GM19324 (cell line): ENCODE results near the gene ELMO1.

Source experiments
- ATAC-seq: cut with Tn5 transposase; IDR thresholded peaks from one replicate; pipeline ENCODE4 v1.9.1; 2021; ENCODE audit warnings: mild to moderate bottlenecking, moderate library complexity; ENCODE audit not compliant: unreplicated experiment, low FRiP score

ELMO1 gene

DNA sequence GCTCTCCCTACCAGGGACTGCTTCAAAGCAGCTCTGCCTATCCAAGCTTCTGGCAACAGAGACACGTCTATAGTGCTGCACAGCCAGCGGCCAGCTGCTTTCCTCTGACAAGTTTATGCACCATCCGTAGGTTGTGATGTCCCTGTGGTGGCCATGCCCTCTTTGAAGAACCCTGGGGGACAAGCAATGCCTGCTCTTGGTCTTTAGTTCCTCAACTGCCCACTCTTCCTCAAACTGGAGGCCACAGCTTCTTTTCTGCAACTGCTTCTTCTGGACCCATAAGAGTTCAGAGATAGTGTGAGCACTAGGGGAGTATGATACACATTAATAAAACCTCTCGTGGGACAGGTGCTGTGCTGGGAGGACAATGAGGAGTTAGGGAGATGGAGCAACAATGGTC, 164.9 kb downstream of the ELMO1 start:
- ATAC-seq: no peak

DNA sequence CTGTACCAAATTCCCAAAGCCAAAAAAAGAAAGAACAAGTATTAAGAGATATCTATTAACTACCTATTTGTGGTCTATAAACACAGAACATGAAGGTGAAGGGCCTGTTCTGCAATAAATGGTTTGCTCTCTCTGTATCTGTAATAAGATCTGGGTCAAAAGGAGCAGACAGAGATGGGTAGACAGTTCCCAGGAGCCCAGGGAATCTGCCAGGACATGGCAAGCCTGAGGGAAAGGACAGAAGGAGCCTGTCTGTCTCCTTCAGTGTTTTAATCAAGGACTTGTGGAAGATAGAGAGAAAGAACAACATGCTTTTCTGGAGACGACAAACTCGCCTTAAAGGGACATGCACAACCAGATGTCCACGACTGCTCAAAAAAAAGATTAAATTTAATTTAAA, 165.7 kb downstream of the ELMO1 start:
- ATAC-seq: no peak

DNA sequence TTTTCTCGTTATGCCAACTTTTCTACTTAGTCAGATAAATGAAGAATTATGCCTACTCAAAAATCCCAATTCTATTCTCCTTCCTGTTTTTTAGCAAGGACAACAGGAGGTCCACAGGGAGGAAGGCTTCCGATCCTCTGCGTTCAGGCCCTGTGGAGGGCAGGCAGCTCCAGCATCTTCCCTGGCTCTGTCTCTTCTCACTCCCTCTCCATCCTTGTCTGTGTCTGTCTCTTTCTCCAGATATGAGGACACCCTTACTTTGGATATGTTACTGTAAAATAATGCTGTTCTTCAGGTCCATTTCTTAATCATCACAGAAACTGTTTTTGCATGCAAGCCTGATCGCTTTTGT, 166.6 kb downstream of the ELMO1 start:
- no peak for ATAC-seq

DNA sequence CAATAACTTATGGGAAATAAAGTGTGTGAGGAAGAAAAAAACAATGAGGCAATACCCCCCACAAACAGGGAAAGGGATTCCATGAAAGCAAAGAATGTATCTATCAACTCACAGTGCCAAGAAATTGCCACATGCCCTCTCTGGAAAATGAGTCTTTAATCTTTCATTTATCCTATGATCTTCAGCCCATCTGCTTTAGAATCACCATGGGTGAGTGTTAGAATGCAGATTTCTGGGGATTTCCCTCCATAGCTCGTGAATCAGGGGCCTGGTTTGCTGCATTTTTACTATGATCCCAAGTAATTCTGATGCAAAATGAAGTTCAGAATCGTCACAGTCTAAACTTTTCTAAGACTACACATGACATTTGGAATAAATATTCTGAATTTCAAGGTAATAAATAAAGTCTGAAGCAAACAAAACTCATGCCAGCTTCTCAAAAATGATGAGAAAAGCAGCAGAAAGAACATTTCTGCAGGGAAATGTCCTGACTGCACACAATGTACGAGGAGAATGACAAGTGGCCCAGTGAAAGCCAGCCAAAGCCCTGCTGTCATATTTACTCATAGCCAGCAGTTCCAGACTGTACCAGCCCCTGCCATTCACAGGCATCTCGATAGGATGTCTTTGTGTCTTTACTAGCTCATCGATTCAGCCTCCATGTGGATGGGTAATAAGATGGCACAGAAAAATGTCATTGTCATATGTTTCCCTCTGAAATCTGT, 167.1 kb downstream of the ELMO1 start:
- no peak for ATAC-seq

DNA sequence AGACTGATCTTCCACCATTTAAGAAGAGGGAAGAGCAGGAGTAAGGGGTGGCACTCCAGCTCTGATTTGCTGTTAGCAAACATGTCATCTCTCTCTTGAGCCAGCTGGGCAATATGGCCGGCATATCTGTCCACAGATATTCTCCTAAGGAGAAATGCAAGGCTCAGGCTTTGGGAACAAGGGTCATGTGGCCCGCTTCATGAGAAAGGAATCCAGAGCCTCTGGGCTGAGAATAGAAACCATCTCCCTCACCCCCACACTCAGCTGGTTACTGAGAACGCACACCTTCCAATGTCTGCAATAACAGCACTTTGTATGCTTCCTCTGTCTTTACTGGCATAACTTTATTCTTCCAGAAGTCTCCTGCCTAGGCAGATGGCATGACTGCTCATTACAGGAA, 171.2 kb downstream of the ELMO1 start:
- ATAC-seq: no peak

DNA sequence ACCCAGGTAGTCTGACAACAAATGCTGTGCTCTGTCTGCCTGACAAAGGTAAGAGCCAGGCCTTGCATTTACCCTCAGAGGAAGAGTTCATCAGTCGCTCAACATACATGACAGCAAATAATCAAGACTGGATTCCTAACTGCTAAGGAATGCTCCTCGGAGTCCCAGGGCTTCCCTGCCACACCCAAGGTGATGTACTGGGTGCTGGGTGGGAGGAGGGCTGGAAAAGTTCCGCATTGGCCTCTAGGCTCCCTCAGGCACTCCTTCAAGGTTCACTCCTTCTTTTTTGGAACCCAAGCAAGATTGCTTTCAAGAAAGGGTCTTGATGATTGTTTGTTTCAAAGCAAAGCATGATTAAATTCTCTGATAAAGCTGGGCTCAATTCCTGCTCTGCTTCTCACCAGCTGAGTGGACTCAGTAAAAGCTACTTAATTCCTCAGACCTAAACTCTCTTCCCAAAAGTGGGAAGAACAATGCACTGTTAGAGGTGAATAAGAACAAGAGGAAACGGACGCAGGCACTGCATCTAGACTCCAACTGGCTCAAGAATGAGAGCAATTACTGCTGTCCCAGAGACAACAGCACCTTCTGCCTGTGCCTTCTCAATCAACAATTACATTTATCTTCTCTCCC, 173.5 kb downstream of the ELMO1 start:
- no peak for ATAC-seq

DNA sequence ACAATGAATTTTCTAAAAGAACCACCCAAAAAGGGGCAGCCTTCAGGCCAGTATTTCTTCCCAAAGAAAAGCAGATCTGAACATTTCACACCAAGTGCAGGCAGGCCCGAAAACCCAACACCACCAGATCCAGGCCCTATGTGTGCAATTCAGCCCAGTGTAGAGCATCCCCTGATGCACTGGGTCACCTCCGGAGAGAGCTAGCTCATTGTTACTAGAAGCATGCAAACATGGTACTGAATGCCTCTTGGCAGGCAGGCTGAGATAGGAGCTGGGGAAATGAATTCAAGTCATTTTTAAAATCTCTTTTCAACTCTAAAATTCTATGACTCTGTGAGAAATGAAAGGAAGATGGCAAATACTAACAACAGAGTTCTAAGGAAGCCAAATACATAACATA, 174.8 kb downstream of the ELMO1 start:
- ATAC-seq: no peak

DNA sequence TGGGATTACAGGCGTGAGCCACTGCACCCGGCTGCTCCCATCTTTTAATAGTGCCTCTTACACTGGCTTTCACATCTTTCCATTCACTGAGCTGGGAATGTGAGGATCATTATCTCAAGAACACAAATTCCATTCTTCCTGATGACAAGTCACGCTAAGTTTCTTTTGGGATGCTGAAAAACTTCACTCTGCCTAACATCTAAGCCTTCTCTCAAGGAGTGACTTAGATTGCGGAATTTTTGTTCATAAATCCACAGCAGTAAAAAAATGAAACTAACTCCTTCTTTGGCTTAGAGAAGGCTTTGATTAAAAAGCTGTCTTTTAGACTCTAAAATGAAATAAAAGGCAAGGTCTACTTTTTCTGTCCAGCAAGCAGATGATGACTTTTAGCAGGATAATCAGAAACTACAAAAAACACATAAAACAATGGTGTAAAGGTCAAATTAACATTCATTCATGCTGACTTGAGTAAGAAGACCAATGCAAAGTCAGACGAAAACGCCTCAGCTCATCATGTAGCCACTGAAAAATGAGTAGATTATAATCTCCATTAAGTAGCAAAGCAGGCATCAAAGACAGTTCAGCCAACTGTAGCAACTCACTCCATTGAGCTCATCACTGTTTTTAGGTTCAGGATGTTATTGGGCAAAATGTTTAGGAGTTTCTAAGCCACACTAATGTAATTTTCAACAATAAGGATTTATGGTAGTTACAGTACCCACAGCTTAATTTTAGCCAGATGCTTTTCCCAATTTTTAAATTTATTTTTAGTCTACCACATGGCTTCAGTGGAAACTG, 178.8 kb downstream of the ELMO1 start:
- ATAC-seq: no peak

DNA sequence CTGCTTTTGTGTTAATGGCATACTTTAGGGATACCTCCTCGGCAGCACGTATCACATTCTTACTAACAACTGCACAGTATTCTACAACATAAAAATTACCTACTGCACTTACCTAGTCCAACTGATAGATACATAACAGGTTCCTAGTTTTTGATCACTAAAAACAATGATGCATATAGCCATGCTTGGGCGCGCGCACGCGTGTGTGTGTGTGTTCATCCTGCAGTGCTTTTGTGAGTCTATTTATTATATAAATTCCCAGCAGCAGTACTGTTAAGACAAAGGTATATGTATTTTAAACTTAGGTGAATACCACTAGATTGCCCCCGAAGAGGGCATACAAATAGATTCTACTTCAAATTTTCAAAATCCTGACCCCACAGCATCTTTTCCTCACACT, 181.4 kb downstream of the ELMO1 start:
- ATAC-seq: no peak

DNA sequence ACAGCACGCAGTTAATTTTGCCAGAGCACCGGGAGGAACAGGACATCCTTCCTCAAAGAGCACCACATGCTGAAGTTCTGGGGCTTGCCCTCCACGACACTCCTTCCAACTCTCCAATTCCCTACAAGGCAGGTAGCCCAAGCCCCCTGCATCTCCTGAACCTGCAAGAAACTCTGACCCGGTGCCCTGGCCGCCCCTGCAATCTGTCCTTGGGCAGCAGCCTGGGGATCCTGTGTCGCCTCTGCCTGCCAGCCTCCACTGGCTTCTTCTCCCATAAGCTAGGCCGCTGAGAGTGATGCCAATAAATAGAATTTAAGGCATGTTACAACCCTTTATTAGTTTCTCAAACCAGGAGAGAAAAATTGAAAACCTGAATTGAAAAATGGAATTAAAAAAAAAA, 182.8 kb downstream of the ELMO1 start:
- no peak for ATAC-seq

DNA sequence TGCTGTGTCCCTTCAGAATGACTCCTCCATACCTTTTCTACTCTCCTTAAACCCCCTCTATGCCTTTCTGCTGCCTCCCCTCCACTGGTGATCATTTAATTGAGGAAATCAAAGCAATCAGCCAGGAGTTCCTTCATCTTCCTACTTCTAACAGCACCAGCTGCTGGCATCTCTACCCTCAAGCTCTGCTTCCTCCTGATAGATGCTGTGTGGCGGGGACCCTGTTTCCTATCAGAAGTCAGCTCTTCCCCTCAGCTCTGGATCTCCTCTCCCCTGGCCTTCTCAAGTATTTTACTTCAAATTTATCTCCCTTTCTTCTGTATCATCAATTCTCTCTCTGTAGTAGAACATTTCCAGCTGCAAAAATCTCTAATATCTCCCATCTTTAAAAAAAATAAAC, 183.7 kb downstream of the ELMO1 start:
- no peak for ATAC-seq

DNA sequence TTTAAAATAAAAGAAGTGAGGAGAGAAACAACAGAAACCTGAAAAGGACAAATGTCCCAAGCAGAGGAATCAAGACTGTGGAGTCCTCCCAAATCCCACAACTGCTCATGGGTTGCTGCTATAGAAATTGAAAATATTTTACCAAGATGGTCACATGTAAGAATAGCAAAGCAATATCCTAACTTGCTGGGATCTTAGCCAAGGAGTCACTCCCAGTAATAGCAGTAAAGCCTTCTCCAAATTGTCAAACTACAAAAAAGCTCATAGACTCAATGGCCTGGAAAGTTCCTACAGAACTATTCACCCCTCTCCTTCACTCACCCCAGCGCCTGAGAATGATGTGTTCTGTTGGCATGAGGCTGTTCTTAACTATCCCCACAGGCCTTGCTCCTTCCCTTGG, 186.5 kb downstream of the ELMO1 start:
- ATAC-seq: no peak

DNA sequence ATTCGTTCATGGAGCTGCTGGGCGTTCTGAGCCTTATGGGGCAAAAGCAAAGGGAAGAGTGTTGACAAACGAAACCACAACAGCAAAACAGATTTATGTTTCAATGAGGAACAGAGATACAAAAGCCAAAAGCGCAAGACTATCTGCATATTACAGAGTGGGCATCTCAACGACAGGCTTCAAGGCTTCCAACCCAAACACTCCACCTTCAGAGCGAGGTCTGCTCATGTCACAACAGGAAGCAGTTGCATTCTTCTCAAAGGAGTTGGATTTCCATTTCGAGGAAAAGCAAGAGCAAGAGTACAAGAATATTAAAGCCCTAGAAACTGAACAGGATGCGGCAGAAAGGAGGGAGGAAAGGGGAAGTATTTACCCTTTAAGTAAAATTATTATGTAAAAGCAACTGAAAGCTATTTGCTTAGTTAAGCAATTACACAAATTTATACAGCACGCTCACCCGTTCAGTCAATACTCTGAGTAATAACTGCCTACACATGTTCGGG, 189.3 kb downstream of the ELMO1 start:
- ATAC-seq: no peak

DNA sequence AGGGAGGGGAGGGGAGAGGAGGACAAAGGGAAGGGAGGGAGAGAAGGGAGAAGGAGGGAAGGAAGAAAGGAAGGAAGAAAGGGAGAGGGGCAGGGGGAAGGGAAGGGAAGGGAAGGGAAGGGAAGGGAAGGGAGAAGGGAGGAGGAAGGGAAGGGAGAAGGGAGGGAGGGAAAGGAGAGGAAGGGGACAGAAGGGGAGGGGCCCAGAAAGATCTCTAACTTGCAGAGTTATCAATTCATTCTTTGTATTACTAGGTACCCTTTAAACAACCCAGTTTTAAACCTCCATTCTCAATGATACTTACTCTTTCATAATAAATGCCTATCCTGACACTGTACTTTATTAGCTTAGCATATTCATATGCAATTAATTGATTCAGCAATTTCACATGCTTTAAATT, 192.0 kb downstream of the ELMO1 start:
- no peak for ATAC-seq

DNA sequence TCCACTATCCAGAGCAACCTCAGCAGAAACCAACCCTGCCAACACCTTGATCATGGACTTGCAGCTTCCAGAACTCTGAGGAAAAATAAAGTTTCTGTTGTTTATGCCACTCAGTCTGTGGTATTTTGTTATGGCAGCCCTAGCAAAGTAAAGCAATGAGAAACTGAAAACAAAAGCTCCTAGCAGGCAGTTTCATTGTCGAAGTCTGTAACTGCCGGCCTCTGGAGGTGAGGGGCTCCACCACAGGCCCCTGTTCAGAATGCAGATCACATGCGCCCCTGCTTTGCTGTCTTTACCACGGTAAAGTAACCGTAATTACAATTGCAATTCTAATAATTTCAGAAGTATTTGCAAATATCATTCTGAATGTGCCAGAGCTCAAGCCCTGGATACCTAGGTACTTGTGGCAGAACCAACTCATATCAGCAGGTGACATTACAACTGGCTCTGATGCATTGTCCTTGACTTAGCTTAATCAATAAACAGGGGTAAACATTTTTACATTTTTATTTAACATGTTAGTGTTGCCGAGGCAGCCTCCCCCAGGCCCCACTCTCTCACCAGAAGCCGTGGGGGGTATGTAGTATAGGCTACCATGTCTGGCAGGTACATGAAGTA, 193.2 kb downstream of the ELMO1 start:
- ATAC-seq: no peak

DNA sequence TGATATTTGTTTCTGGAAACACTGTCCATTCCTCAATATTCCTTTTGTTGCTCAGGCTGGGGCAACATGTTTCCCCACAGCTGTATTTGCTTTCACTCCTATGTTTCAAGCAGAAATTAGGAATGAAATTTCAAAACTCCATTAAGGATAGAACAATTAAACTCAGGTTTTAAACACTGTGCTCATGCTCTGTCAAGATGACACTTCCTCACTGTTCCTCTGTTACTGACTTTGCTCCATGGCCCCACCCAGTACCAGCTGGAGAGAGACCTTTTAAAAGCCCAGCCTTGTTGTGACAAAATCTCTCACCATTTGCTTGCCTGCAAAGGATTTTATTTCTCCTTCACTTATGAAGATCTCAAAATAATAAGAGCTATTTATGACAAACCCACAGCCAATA, 197.4 kb downstream of the ELMO1 start:
- ATAC-seq: no peak

DNA sequence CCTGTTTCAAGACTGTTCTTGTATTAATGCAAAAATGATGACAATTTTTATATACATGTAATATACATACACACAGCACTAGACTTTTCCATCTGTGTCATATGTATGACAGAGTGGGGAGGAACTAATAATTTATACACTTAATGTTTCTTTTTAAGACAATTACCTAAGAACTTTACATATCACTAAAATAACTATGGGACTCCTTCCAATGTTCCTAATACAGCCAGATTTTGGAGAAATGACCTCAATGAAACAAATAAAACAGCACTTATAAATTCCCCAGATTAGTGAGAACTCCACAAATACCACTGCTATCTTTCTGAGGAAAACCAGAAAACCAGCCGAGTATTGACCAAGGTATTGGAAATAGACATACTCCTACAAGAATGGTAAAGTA, 199.4 kb downstream of the ELMO1 start:
- ATAC-seq: no peak

DNA sequence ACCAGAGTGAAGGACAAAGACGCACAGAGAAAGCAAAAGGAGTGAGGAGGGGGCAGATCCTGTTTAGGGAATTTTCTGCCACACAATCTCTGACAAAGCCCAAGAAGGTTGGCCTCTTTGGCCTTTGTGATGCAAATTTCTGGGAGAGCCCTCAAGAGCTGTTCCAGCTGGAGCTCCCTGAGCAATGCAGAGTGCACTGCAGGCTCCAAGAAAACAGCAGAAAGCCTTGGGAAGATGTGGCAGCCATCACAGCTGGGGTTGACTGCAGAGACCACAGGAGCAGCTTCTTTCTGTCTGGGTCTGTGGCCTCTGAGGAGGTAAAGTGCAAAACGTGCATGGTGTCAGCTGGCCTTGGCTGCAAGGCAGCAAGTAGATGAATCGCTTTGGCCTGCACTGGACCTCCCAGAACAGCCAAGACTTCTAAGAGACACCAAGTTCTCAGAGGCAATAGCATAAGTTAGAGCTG, 200.2 kb downstream of the ELMO1 start:
- no peak for ATAC-seq

DNA sequence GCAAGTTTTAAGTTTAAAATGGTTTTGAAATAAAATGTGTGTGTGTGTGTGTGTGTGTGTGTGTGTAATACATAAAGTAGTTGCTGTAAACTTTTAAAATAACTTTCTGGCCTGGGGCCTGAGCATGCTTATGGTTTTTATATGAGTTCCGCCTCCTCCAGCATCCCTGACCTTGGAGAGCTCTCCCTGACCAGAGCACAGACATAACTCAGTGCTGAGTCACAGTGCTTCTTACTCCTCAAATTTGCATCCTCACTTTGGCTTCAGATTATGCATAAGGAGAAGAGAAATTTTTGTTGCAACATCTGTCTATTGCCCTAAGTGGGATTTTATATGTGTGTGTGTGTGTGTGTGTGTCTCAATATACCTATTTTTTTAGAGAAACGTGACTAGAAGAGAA, 200.8 kb downstream of the ELMO1 start:
- no peak for ATAC-seq

DNA sequence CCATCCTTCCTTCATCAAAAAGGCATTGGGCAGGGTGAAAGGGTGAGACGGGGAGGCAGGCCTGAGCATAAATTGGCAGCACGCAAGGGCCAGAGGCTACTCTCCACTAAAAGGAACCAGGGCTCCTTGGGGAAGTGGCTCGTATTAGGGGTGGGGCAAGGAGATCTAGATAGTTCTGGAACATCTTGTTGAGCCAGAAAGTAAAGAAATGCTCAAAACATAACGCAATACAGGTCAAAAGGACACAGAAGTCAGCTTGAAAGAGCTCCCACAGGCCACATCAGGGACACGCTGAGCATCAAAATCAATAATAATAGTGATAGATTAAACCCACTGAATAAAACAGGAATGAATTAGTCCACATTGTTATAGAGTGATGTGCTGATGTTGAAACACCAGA, 203.1 kb downstream of the ELMO1 start:
- no peak for ATAC-seq

DNA sequence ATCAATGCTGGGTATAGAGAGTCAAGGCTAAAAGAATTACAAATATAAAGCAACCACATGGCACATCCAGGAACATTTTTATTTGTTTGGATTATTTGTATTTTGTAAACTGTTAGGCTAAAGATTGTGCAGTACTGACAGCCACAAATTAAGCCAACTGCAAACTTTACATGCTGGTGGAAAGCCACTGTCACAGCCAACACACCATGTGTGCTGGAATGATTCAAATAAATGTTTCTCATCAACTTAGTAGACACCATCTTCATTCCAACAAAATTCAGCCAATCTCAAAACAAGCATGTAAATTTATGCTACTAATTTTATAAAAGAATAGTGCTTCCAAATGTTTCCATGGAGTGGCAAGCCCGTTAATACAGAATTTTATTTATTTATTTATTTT, 211.8 kb downstream of the ELMO1 start:
- ATAC-seq: no peak
